Caco-2 (cell line): ENCODE measurements around the gene ART1. TPM values are rescaled to one million over a fixed set of nuclear protein-coding genes. Genes with fewer than 3 reads are reported as not detected.

Experiments
- BruUV-seq: library from RNA; stranded (reverse); fragments of 400-500 nt; replicated peaks from 2 replicates; lab custom pipeline; 2021; lab: Mats Ljungman, UMichigan
- CTCF ChIA-PET: fragments of 300-600 bp; sonication (Branson Sonifier 250); formaldehyde crosslinking; loops from one replicate; lab custom pipeline; 2022; ENCODE audit warnings: antibody characterized with exemption; lab: Charles Lee
- POLR2A ChIA-PET: fragments of 300-600 bp; sonication (Branson Sonifier 250); formaldehyde crosslinking; loops from one replicate; lab custom pipeline; 2022; ENCODE audit warnings: antibody characterized with exemption; lab: Charles Lee
- DNase-seq, 2 experiments: peaks; one replicate each; pipeline versions ENCODE4 v3.0.0 to v3.0.0-alpha.2; 2020 to 2022
- H3K27me3 ChIP-seq: replicated peaks from 2 replicates; pipeline ENCODE4 v1.6.0; 2011; ENCODE audit warnings: low read length; ENCODE audit not compliant: control insufficient read depth, insufficient read depth
- H3K36me3 ChIP-seq: 2 replicates; pipeline ENCODE4 v1.5.1; 2011; ENCODE audit warnings: low read length; ENCODE audit not compliant: control insufficient read depth, insufficient read depth
- H3K4me1 ChIP-seq: fragments of 250-450 bp; sonication (Bioruptor Pico); 2 replicates; pipeline ENCODE4 v1.5.1; 2020; ENCODE audit warnings: mild to moderate bottlenecking
- H3K4me3 ChIP-seq: 2 replicates; pipeline ENCODE4 v1.5.1; 2011; ENCODE audit warnings: low read depth, mild to moderate bottlenecking, control low read depth, low read length
- H3K9me3 ChIP-seq: fragments of 250-450 bp; sonication (Bioruptor Pico); 2 replicates; pipeline ENCODE4 v1.5.1; 2020; ENCODE audit warnings: mild to moderate bottlenecking, moderate library complexity
- H3K27ac Mint-ChIP-seq: one replicate; pipeline ENCODE4 v1.8.0; 2022; ENCODE audit warnings: mixed read lengths; ENCODE audit not compliant: unreplicated experiment
- H3K27me3 Mint-ChIP-seq: one replicate; pipeline ENCODE4 v1.8.0; 2022; ENCODE audit warnings: mixed read lengths; ENCODE audit not compliant: insufficient read depth, unreplicated experiment
- H3K36me3 Mint-ChIP-seq: one replicate; pipeline ENCODE4 v1.8.0; 2022; ENCODE audit warnings: mild to moderate bottlenecking, mixed read lengths; ENCODE audit not compliant: insufficient read depth, unreplicated experiment
- H3K4me1 Mint-ChIP-seq: one replicate; pipeline ENCODE4 v1.8.0; 2022; ENCODE audit warnings: low read depth, mixed read lengths; ENCODE audit not compliant: unreplicated experiment
- H3K4me3 Mint-ChIP-seq: one replicate; pipeline ENCODE4 v1.8.0; 2022; ENCODE audit warnings: mild to moderate bottlenecking, moderate library complexity, mixed read lengths; ENCODE audit not compliant: unreplicated experiment
- H3K9me3 Mint-ChIP-seq: one replicate; pipeline ENCODE4 v1.8.0; 2022; ENCODE audit warnings: mixed read lengths; ENCODE audit not compliant: unreplicated experiment
- CTCF ChIP-seq, 2 experiments: fragments of 200-600 bp in 1 of 2; IDR thresholded peaks; 1 replicate in 1 of 2; 2 replicates in 1 of 2; pipeline versions ENCODE4 v1.5.1 to v1.8.0; 2011 to 2022; ENCODE audit warnings: antibody characterized with exemption in 1 of 2, control low read depth in 1 of 2, inconsistent platforms in 1 of 2, low read depth in 1 of 2, low read length in 1 of 2, mild to moderate bottlenecking in 1 of 2, moderate library complexity in 1 of 2; ENCODE audit not compliant: insufficient read depth in 1 of 2, severe bottlenecking in 1 of 2, unreplicated experiment in 1 of 2
- intact Hi-C: fragments of 100-400 bp; cut with micrococcal nuclease; formaldehyde crosslinking; loops from one replicate; pipeline ENCODE4 v1.10.0; 2022; ENCODE audit not compliant: unreplicated experiment
- total RNA-seq: library from RNA; stranded (reverse); gene quantifications from 2 replicates; pipeline ENCODE4 v1.2.3, GENCODE V29; 2022

The ART1 gene
- total RNA-seq, 1 experiment from 2014 or later: not detected

GRCh38 chr11:3605283-3605662 lies 39.7 kb upstream of the ART1 start:
- intact Hi-C loops: no loop called here
- Histone ChIP-seq H3K4me1 (peaks cover 11% of the 10 kb centered on the region), H3K4me3 (no peak overlapping the region), H3K36me3 (no peaks in the 10 kb centered on the region), H3K27me3 (no peaks in the 10 kb centered on the region), H3K9me3 (no peaks in the 10 kb centered on the region)
- H3K9me3 Mint-ChIP-seq: no peaks in the 10 kb centered on the region
- H3K4me1 Mint-ChIP-seq: peaks cover 13% of the 10 kb centered on the region
- peak overlapping the region; percentile 54 for H3K27ac Mint-ChIP-seq
- H3K27me3 Mint-ChIP-seq: peaks cover under 1% of the 10 kb centered on the region
- TF ChIP-seq CTCF (IDR thresholded peaks at IDR 0.05; ENCODE audit: insufficient read depth in 1 of 2, low read depth in 1 of 2, low read length in 1 of 2, severe bottlenecking in 1 of 2, unreplicated experiment in 1 of 2): no peak
- no TSS peak for BruUV-seq
- ChIA-PET CTCF (interaction anchor here (1.0 kb wide), 1 partner anchor 128 kb away, joined by 6 read pairs; no protein-coding TSS in a partner anchor), POLR2A (no interaction called here)
- peak overlapping the region; percentile 32 for H3K4me3 Mint-ChIP-seq
- H3K36me3 Mint-ChIP-seq: peaks cover 5% of the 10 kb centered on the region
- DNase-seq: no peak

- intact Hi-C loops: no loop called here
These were observed 39.1 kb upstream of the ART1 start for GRCh38 chr11:3605771-3606203.

More at GRCh38 chr11:3605771-3606203, 39.1 kb upstream of the ART1 start:
- DNase-seq: peak; percentile 54 to 68
- H3K4me3 ChIP-seq: no peak overlapping the region
- Mint-ChIP-seq H3K9me3 (no peaks in the 10 kb centered on the region), H3K4me1 (peaks cover 13% of the 10 kb centered on the region), H3K27ac (peak overlapping the region; percentile 54), H3K36me3 (peaks cover 5% of the 10 kb centered on the region), H3K27me3 (no peaks in the 10 kb centered on the region), H3K4me3 (peak overlapping the region; percentile 32)
- POLR2A ChIA-PET: no interaction called here
- no TSS peak for BruUV-seq
- CTCF ChIA-PET: interaction anchor here (1.0 kb wide), 1 partner anchor 129 kb away, joined by 6 read pairs; no protein-coding TSS in a partner anchor
- TF ChIP-seq CTCF (IDR thresholded peaks at IDR 0.05; ENCODE audit: insufficient read depth in 1 of 2, low read depth in 1 of 2, low read length in 1 of 2, severe bottlenecking in 1 of 2, unreplicated experiment in 1 of 2): no peak
- no peaks in the 10 kb centered on the region for H3K27me3 ChIP-seq
- H3K9me3 ChIP-seq: no peaks in the 10 kb centered on the region
- H3K4me1 ChIP-seq: peaks cover 11% of the 10 kb centered on the region
- no peaks in the 10 kb centered on the region for H3K36me3 ChIP-seq
